ENCODE data around the gene DR1.
"Not testable (repeated sequence)": the region's sequence is repeated elsewhere in the genome, so short reads cannot be mapped to it uniquely, and the experiment has no call there.

DR1 gene

DNA sequence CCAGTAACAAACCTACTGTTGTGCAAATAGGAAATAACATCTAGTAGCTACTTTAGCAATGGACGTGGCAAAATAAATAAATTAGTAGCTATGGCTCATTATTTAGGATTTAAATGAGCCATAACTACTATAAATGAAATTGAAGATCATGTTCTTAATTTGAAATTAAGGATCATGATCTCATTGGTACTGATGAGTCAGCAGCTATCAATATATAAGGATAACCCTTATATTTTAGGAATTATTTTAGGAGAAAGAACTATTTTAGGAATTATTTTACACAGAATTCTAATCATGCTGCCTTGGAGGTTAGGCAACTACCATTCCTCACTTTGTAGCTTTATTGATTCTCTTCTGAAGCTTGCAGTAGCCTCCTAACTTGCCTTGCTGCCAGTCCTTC is 24.0 kb downstream of the DR1 start:
- in situ Hi-C loops (cut with MboI; ENCODE audit: low sequenced_read_pairs) = no loop called here

DNA sequence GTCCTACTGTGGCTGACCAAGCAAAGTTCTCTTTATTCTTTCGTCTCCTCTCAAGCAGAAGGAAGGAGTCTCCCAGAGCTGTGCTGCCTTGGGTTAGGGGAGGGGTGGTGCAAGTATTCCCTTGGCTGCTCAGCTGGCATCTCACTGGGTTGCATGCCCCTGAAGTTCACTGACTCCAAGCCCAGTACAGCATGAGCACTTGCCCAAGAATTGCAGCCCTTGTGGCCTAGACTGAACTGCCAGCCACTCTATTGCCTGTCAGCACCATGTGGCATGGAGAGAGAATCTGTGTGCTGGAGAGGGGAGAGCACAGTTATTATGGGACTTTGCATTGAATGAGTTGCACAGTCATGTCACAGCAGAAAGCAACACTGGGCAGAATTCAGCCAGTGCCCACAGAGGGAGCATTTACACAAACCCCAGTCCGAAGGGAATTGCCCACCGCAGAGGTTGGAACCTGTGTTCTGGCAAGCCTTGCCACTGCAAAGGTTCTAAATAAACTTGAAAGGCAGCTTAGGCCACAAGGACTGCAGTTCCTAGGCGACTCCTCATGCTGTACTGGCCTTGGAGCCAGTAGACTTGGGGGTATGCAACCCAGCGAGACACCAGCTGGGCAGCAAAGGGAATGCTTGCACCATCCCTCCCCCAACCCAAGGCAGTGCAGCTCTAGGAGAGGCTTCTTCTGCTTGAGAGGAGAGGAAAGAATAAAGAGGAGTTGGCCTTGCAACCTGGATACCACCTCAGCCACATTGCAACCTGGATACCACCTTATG is 28.8 kb downstream of the DR1 start:
- in situ Hi-C loops (cut with MboI; ENCODE audit: low sequenced_read_pairs) = no loop called here

DNA sequence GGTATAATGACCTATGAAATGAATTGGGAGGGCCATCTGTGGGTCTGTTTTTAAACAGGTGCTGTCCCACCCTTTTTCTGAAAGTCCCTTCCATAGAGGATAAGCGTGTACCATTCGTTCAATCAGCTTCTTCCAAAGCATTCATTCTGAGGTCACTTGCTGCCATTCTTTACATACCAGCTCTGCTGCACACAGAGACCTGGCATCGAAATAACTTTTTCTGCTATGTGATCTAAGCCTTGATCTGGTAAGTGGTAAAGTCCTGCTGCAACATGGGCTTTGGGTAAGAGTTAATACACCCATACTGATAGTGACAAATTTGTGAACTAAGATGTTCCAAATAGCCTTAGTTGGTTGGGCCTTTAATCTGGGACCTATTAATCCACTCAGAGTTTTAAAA is 38.9 kb downstream of the DR1 start:
- in situ Hi-C loops (cut with MboI; ENCODE audit: low sequenced_read_pairs) = no loop called here

GRCh38 chr1:93386268-93386667 is 40.6 kb downstream of the DR1 start:
- in situ Hi-C loops (cut with MboI; ENCODE audit: low sequenced_read_pairs) = not testable (repeated sequence)

GRCh38 chr1:93394514-93394913 is 48.8 kb downstream of the DR1 start:
- in situ Hi-C loops (cut with MboI; ENCODE audit: low sequenced_read_pairs) = no loop called here

GRCh38 chr1:93395195-93395594 is 49.5 kb downstream of the DR1 start:
- in situ Hi-C loops (cut with MboI; ENCODE audit: low sequenced_read_pairs) = no loop called here

- in situ Hi-C loops (cut with MboI; ENCODE audit: low sequenced_read_pairs) = no loop called here
Observed at GRCh38 chr1:93399781-93400180, 54.1 kb downstream of the DR1 start.

GRCh38 chr1:93408203-93408602 is 62.5 kb downstream of the DR1 start:
- in situ Hi-C loops (cut with MboI; ENCODE audit: low sequenced_read_pairs) = no loop called here

DNA sequence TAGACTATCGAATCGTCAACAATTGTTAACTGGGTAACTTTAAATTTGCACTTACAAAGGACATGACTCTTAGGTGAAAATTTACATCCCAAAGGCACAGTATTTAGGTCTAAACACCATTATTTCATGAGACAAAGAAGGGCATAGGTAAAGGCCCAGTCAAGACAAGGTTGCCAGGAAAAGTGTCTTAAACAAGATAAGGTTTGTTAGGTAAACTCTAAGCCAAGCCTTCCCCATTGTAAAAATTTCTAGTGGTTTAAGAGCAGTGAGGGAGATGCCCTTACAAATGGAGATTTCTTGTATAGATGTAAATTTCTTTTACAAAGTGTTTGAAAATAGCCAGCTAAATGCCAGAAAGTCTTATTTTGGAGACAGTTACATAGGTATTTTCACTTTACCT is 65.3 kb downstream of the DR1 start:
- in situ Hi-C loops (cut with MboI; ENCODE audit: low sequenced_read_pairs) = no loop called here

- in situ Hi-C loops (cut with MboI; ENCODE audit: low sequenced_read_pairs) = no loop called here
Observed at GRCh38 chr1:93414749-93415148, 69.0 kb downstream of the DR1 start.

- in situ Hi-C loops (cut with MboI; ENCODE audit: low sequenced_read_pairs) = no loop called here
Observed at GRCh38 chr1:93415296-93415695, 69.6 kb downstream of the DR1 start.

DNA sequence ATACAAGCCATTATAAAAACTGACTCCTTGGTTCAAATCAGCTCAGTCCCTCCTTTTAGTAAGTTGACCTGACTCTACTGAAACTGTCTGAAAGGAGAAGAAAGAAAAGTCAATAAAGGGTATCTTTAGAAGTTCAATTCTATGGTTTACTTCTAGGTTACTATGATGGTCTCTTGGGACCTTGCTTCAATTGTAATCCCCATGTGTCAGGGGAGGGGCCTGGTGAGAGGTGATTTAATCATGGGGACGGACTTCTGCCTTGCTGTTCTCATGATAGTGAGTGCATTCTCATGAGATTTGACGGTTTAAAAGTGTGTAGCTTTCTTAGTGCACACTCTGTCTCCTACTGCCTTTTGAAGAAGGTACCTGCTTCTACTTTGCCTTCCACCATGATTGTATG is 70.5 kb downstream of the DR1 start:
- in situ Hi-C loops (cut with MboI; ENCODE audit: low sequenced_read_pairs) = no loop called here
